Hematopoietic multipotent progenitor cell treated with erythropoietin and hydrocortisone succinate and interleukin-3 and kit ligand, for 8 days (in vitro differentiated cells): ENCODE results near the gene IFT122.
"Not testable (repeated sequence)": the region's sequence is repeated elsewhere in the genome, so short reads cannot be mapped to it uniquely, and the experiment has no call there.

Experiments used
- DNase-seq: peaks from one replicate; pipeline ENCODE4 v3.0.0-alpha.2; 2015

The IFT122 gene

GRCh38 chr3:129481225-129481765, 41.3 kb downstream of the IFT122 start:
- peak; percentile 18 for DNase-seq

GRCh38 chr3:129481766-129482332, 41.8 kb downstream of the IFT122 start:
- no peak for DNase-seq

GRCh38 chr3:129482721-129483120, 42.7 kb downstream of the IFT122 start:
- peak; percentile 35 for DNase-seq

- no peak for DNase-seq
Observed at GRCh38 chr3:129483870-129484269, 43.8 kb downstream of the IFT122 start.

GRCh38 chr3:129485146-129485545, 45.1 kb downstream of the IFT122 start:
- not testable (repeated sequence) for DNase-seq

GRCh38 chr3:129485721-129486663, 46.0 kb downstream of the IFT122 start:
- DNase-seq: no peak

DNA sequence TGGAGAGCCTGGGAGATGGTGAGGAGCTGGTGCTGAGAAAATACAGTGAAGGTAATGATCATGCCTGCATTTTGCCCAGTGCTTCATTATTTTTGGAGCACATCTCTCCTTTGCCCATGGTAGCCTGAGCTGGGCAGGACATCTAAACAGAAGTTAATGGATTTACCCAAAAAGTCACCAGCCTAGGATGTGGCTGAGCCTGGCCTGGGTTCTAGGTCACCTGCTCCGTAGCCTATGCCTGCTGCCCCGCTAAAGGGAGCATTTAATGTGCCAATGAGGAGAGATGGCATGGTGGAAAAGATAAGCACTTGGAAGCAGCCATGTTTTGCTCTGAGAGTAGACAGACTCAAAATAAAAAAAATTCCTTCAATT, 46.6 kb downstream of the IFT122 start:
- no peak for DNase-seq

DNA sequence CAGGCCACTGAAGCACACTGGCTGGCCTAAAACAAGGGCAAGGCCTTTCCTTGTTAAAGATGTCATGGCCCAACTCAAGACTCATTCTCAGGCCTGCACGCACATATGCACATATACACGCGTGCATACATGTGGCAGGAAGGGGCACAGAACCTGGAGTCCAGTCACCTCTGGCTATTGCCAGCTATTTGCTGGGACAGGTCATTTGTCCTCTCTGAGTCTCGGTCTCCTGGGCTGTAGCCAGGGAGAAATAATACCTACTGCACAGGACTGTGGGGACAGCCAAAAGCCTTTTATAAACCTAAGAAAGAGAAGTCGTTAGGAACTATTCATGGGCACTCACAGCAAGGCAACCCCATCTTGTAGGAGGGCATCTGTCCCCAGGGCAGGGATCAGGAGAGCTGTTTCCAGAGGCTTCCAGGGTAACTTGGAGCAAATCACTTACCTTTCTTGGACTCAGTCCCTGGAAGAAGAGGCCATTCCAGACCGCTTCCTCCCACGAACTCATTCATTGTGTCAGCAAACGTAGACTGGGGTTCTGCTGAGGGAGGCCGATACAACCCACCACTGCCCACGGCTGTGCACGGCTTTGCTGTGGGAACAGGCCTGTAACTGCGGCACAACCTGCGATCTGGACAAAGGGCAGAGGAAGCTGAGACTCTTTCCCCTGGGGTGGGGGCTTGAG, 47.3 kb downstream of the IFT122 start:
- no peak for DNase-seq

GRCh38 chr3:129487868-129488335, 47.9 kb downstream of the IFT122 start:
- DNase-seq: not testable (repeated sequence)

- not testable (repeated sequence) for DNase-seq
Observed at GRCh38 chr3:129489258-129489657, 49.2 kb downstream of the IFT122 start.

DNA sequence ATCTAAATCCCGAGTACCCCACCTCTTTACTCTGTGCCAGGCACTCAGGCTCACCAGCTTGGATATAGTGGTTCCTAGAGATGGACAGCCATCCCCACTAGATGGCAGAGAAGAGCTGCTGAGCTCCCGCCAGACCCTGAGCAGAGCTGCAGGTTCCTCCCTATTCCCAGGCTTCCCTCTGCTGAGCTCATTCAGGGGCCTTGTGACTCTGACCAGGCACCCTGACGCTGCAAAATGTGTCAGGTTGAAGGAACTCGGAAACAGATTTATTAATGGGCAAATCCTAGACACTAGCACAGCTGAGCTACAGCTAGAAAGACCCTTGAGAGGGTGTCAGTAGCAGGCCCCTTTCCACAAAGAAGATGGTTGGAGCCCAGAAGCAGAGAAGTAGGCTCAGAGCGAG, 50.2 kb downstream of the IFT122 start:
- DNase-seq: peak; percentile 82

DNA sequence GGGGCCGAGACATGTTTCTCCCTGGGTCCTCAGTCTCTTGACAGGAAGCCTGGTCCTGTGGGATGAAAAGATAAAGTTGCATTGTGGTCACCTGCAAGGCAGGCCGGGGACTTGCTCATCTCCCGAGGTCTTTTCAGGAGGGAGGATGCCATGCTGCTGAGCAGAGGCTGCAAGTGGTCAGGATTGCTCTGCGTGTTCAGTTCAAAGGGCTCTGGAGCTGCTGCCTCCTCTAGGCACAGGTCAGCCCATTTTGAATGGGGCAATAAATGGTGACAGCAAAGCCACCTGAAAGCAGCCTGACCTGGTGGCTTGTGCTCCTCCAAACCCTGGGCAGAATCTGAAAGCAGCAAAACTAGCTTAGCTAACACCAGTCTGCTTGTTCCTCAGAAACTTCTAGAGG, 51.1 kb downstream of the IFT122 start:
- not testable (repeated sequence) for DNase-seq

- DNase-seq: no peak
Observed at GRCh38 chr3:129491794-129492193, 51.8 kb downstream of the IFT122 start.

GRCh38 chr3:129492691-129493090, 52.7 kb downstream of the IFT122 start:
- DNase-seq: no peak

DNA sequence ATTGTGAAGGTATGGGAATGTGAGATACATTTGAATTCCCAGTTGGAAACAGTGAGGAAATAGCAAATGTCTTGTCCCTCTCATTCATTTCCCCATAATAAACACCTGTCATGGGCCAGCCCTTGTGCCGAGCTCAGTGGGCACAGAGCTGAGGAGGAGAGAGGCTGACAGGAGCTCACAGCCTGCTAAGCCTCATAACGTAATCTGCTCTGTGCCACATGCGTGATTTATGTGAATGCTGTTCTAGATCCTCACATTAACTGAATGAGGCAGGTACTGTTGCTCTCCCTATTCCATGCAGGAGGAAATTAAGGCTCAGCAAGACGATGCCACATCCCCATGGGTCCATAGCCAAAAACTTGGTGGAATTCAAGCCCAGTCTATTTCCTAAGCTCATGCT, 53.2 kb downstream of the IFT122 start:
- no peak for DNase-seq

DNA sequence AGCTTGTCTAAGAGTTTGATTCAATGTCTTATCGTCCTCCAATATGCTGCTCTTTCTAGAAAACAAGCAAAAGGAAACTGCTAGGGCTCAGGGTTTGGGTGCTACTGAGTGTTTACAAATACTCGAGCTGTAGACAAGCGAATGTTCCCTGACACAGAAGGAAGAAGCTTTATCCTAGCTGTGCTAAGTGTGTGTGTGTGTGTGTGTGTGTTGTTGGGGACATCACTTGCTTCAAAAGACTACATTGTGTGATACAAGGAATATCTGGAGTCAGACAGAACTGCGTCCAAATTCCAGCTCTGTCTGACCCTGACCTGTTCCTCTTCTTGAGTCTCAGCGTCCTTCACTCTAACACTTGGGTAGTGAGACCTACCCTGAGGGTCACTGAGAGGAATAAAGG, 54.5 kb downstream of the IFT122 start:
- not testable (repeated sequence) for DNase-seq

GRCh38 chr3:129495006-129495639, 55.1 kb downstream of the IFT122 start:
- not testable (repeated sequence) for DNase-seq

DNA sequence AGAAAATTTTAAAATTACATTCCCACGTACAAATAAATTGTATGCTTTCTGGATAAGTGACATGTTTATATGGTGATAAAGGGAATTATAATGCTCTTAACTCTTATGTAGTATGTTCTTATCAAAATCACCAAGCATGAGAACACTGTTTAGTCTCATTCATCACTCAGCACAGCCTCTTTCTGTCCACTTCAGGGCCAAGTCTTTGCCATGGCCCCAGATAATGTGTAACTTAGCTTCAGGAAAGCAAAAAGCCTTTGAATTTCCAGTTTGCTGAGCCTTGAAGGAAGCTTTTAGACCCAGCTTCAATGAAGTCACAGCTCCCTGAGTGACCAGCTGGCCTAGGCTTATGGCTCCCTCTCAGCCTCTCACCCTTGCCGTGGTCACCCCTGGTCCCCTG, 57.9 kb downstream of the IFT122 start:
- DNase-seq: not testable (repeated sequence)

- DNase-seq: not testable (repeated sequence)
Observed at GRCh38 chr3:129498603-129499488, 58.8 kb downstream of the IFT122 start.

DNA sequence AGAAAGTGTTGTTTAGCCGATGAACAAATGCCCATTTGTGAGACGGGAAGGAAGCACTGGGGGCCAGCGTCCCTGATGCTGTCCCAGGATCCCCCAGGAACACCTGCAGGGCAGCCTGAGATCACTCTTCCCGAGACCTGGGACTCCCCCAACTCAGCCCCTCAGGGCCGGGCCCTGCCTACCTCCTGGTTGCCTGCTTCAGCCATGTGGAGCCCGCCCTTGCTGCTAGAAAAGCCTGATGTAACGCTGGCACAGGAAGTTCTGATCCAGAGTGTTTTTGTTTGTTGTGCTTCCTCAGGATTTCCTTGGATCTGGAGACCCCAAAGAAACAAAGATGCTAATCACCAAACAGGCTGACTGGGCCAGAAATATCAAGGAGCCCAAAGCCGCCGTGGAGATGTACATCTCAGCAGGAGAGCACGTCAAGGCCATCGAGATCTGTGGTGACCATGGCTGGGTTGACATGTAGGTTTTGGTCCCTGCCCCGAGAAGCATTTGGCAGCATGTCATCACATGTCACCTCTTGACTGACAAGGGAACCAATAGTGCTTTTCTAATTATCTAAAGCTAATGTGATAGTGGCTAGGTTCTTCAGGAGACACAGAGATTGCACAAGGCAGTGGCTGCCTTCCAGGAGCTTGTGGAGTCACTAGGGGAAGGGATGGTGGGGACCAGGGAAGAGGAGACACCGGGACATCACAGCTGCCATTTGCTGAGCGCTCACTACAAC, 59.7 kb downstream of the IFT122 start:
- DNase-seq: not testable (repeated sequence)

DNA sequence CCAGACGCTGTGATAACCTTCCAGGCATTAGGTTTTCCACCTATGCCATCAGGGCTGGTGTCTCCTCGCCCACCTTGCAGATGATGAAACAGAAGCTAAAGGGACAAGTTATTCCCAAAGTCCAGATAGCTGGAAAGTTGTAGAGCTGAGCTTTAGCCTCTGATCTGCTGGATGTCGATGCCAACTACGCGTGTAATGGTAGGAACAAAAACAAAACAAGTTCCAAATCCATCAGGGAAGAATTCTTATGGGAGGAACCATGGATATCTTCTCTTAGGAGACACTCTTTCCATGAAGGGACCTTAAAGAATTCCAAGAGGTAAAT, 60.3 kb downstream of the IFT122 start:
- DNase-seq: no peak
